KMS-11 (cell line): ENCODE results near the gene EVI2A.

Experiments used
- H2AFZ ChIP-seq: fragments of 200-600 bp; sonication (generic); 2 replicates; pipeline ENCODE4 v1.6.1; 2016; ENCODE audit warnings: antibody characterized with exemption, mixed run types, low read depth
- H3K27ac ChIP-seq: fragments of 200-600 bp; sonication (generic); 2 replicates; pipeline ENCODE4 v1.6.1; 2016; ENCODE audit warnings: mild to moderate bottlenecking, mixed run types
- H3K27me3 ChIP-seq: fragments of 200-600 bp; sonication (generic); 2 replicates; pipeline ENCODE4 v1.6.1; 2017; ENCODE audit warnings: mild to moderate bottlenecking, low read depth, mixed run types, moderate library complexity; ENCODE audit not compliant: insufficient read depth
- H3K36me3 ChIP-seq: fragments of 200-600 bp; sonication (generic); 2 replicates; pipeline ENCODE4 v1.6.1; 2017; ENCODE audit warnings: mild to moderate bottlenecking, mixed run types; ENCODE audit not compliant: insufficient read depth
- H3K4me1 ChIP-seq: fragments of 200-600 bp; sonication (generic); 2 replicates; pipeline ENCODE4 v1.6.1; 2016; ENCODE audit warnings: mild to moderate bottlenecking, low read depth, mixed run types; ENCODE audit not compliant: poor library complexity, severe bottlenecking
- H3K4me2 ChIP-seq: fragments of 200-600 bp; sonication (generic); 2 replicates; pipeline ENCODE4 v1.7.0; 2016; ENCODE audit warnings: mild to moderate bottlenecking, mixed run types
- H3K4me3 ChIP-seq: fragments of 200-600 bp; sonication (generic); IDR thresholded peaks from 2 replicates; pipeline ENCODE4 v1.6.1; 2017; ENCODE audit warnings: low read depth, low read length, mixed read lengths; ENCODE audit not compliant: insufficient read depth
- H3K79me2 ChIP-seq: fragments of 200-600 bp; sonication (generic); 2 replicates; pipeline ENCODE4 v1.6.1; 2016; ENCODE audit warnings: low read depth, mixed run types; ENCODE audit not compliant: insufficient read depth
- H3K9ac ChIP-seq: fragments of 200-600 bp; sonication (generic); 2 replicates; pipeline ENCODE4 v1.6.1; 2016; ENCODE audit warnings: mild to moderate bottlenecking, mixed run types
- H4K20me1 ChIP-seq: fragments of 200-600 bp; sonication (generic); 2 replicates; pipeline ENCODE4 v1.6.1; 2016; ENCODE audit warnings: mild to moderate bottlenecking, mixed run types; ENCODE audit not compliant: insufficient read depth
- CTCF ChIP-seq: fragments of 200-600 bp; sonication (generic); conservative IDR thresholded peaks from 2 replicates; pipeline ENCODE4 v1.6.1; 2017; ENCODE audit warnings: low read depth, mild to moderate bottlenecking, antibody characterized with exemption, low read length, moderate library complexity, mixed read lengths

EVI2A gene

GRCh38 chr17:31283841-31284240 lies 37.6 kb downstream of the EVI2A start:
- Histone ChIP-seq H2AFZ (no peak overlapping the region), H3K4me3 (no peak overlapping the region), H4K20me1 (no peaks in the 10 kb centered on the region), H3K4me1 (no peaks in the 10 kb centered on the region), H3K27me3 (no peaks in the 10 kb centered on the region), H3K4me2 (no peak overlapping the region), H3K36me3 (no peaks in the 10 kb centered on the region), H3K79me2 (no peaks in the 10 kb centered on the region), H3K27ac (no peak overlapping the region), H3K9ac (no peak overlapping the region)
- TF ChIP-seq CTCF, result no peak

- H3K79me2 ChIP-seq, result no peaks in the 10 kb centered on the region
- H3K36me3 ChIP-seq, result no peaks in the 10 kb centered on the region
- H3K4me2 ChIP-seq, result no peak overlapping the region
- no peaks in the 10 kb centered on the region for H3K4me1 ChIP-seq
- H3K4me3 ChIP-seq, result no peak overlapping the region
- no peaks in the 10 kb centered on the region for H4K20me1 ChIP-seq
- no peak overlapping the region for H3K9ac ChIP-seq
- TF ChIP-seq CTCF, result no peak
- no peak overlapping the region for H2AFZ ChIP-seq
- H3K27ac ChIP-seq, result no peak overlapping the region
- no peaks in the 10 kb centered on the region for H3K27me3 ChIP-seq
Observed at GRCh38 chr17:31281061-31281460, 40.4 kb downstream of the EVI2A start.

GRCh38 chr17:31279401-31279800 lies 42.0 kb downstream of the EVI2A start:
- H3K36me3 ChIP-seq, result no peaks in the 10 kb centered on the region
- H3K9ac ChIP-seq, result no peak overlapping the region

GRCh38 chr17:31275116-31275515 lies 46.3 kb downstream of the EVI2A start:
- no peak overlapping the region for H3K4me2 ChIP-seq
- no peak overlapping the region for H2AFZ ChIP-seq
- H3K4me1 ChIP-seq, result no peaks in the 10 kb centered on the region
- no peak overlapping the region for H3K4me3 ChIP-seq
- H3K9ac ChIP-seq, result no peak overlapping the region
- H3K36me3 ChIP-seq, result no peaks in the 10 kb centered on the region
- TF ChIP-seq CTCF, result no peak
- no peaks in the 10 kb centered on the region for H3K27me3 ChIP-seq
- H3K79me2 ChIP-seq, result no peaks in the 10 kb centered on the region
- H4K20me1 ChIP-seq, result no peaks in the 10 kb centered on the region
- no peak overlapping the region for H3K27ac ChIP-seq

More at GRCh38 chr17:31279401-31279800, 42.0 kb downstream of the EVI2A start:
- no peaks in the 10 kb centered on the region for H3K4me1 ChIP-seq
- no peak overlapping the region for H3K4me3 ChIP-seq
- no peak overlapping the region for H2AFZ ChIP-seq
- no peaks in the 10 kb centered on the region for H3K79me2 ChIP-seq
- TF ChIP-seq CTCF, result no peak
- no peak overlapping the region for H3K4me2 ChIP-seq
- H3K27me3 ChIP-seq, result no peaks in the 10 kb centered on the region
- no peak overlapping the region for H3K27ac ChIP-seq
- no peaks in the 10 kb centered on the region for H4K20me1 ChIP-seq
